Progenitor cell of endocrine pancreas (in vitro differentiated cells): ENCODE measurements around the gene METTL1. TPM values are rescaled to one million over a fixed set of nuclear protein-coding genes. Genes with fewer than 3 reads are reported as not detected.
A peak's percentile ranks its signal among the peaks of the same experiment; 100 is the strongest.

Experiments used
- DNase-seq: peaks from one replicate; pipeline ENCODE4 v3.0.0; 2021; ENCODE audit warnings: low spot score; ENCODE audit not compliant: unreplicated experiment
- H3K27ac Mint-ChIP-seq: 2 replicates; pipeline ENCODE4 v1.8.0; 2021; ENCODE audit warnings: mild to moderate bottlenecking, moderate library complexity, mixed read lengths
- H3K27me3 Mint-ChIP-seq: 2 replicates; pipeline ENCODE4 v1.8.0; 2021; ENCODE audit warnings: mixed read lengths
- H3K36me3 Mint-ChIP-seq: 2 replicates; pipeline ENCODE4 v1.8.0; 2022; ENCODE audit warnings: mixed read lengths; ENCODE audit not compliant: insufficient read depth
- H3K4me1 Mint-ChIP-seq: 2 replicates; pipeline ENCODE4 v1.8.0; 2021; ENCODE audit warnings: low read depth, mixed read lengths
- H3K4me3 Mint-ChIP-seq: 2 replicates; pipeline ENCODE4 v1.8.0; 2021; ENCODE audit warnings: low read depth, mild to moderate bottlenecking, moderate library complexity, mixed read lengths
- H3K9me3 Mint-ChIP-seq: 2 replicates; pipeline ENCODE4 v1.8.0; 2021; ENCODE audit warnings: low read depth, mixed read lengths
- CTCF ChIP-seq: fragments of 200-600 bp; sonication (generic); IDR thresholded peaks from one replicate; pipeline ENCODE4 v1.5.0; 2021; ENCODE audit warnings: antibody characterized with exemption, mild to moderate bottlenecking; ENCODE audit not compliant: unreplicated experiment
- total RNA-seq: library from RNA; stranded (reverse); gene quantifications from 2 replicates; pipeline ENCODE4 v1.2.1, GENCODE V29; 2021

Gene METTL1
- total RNA-seq, 1 donor from 2014 or later: 23.3 TPM

- Mint-ChIP-seq H3K36me3 (peaks cover 4% of the 10 kb centered on the region), H3K4me1 (no peaks in the 10 kb centered on the region), H3K27ac (no peak overlapping the region), H3K4me3 (no peak overlapping the region), H3K9me3 (no peaks in the 10 kb centered on the region), H3K27me3 (no peaks in the 10 kb centered on the region)
- no peak for TF ChIP-seq CTCF
- no peak for DNase-seq
Observed at GRCh38 chr12:57806677-57807076, 34.8 kb upstream of the METTL1 start.

- no peaks in the 10 kb centered on the region for H3K27me3 Mint-ChIP-seq
- peak; percentile 73 for TF ChIP-seq CTCF
- DNase-seq: peak; percentile 17
- H3K36me3 Mint-ChIP-seq: peaks cover 6% of the 10 kb centered on the region
- no peaks in the 10 kb centered on the region for H3K9me3 Mint-ChIP-seq
- no peak overlapping the region for H3K4me3 Mint-ChIP-seq
- no peaks in the 10 kb centered on the region for H3K4me1 Mint-ChIP-seq
- H3K27ac Mint-ChIP-seq: no peak overlapping the region
Observed at GRCh38 chr12:57803319-57803893, 31.5 kb upstream of the METTL1 start.

- Mint-ChIP-seq H3K27me3 (no peaks in the 10 kb centered on the region), H3K36me3 (peaks cover 6% of the 10 kb centered on the region), H3K9me3 (no peaks in the 10 kb centered on the region), H3K4me1 (no peaks in the 10 kb centered on the region), H3K27ac (no peak overlapping the region), H3K4me3 (no peak overlapping the region)
- no peak for DNase-seq
- no peak for TF ChIP-seq CTCF
Observed at GRCh38 chr12:57802607-57803006, 30.7 kb upstream of the METTL1 start.

- Mint-ChIP-seq H3K4me1 (no peaks in the 10 kb centered on the region), H3K27ac (no peak overlapping the region), H3K27me3 (no peaks in the 10 kb centered on the region), H3K4me3 (no peak overlapping the region), H3K36me3 (peaks cover 8% of the 10 kb centered on the region), H3K9me3 (no peaks in the 10 kb centered on the region)
- no peak for TF ChIP-seq CTCF
- DNase-seq: no peak
Observed at GRCh38 chr12:57800965-57801364, 29.1 kb upstream of the METTL1 start.

GRCh38 chr12:57797933-57798332 lies 26.0 kb upstream of the METTL1 start:
- H3K27ac Mint-ChIP-seq: no peak overlapping the region
- DNase-seq: no peak
- H3K36me3 Mint-ChIP-seq: peaks cover 7% of the 10 kb centered on the region
- no peak overlapping the region for H3K4me3 Mint-ChIP-seq
- TF ChIP-seq CTCF: no peak
- no peaks in the 10 kb centered on the region for H3K9me3 Mint-ChIP-seq
- no peaks in the 10 kb centered on the region for H3K4me1 Mint-ChIP-seq
- no peaks in the 10 kb centered on the region for H3K27me3 Mint-ChIP-seq
